Upper lobe of left lung (tissue), 6 donors: ENCODE measurements around the gene ACACB. TPM values are rescaled to one million over a fixed set of nuclear protein-coding genes. Genes with fewer than 3 reads are reported as not detected.

ENCODE experiments used
- ATAC-seq, 2 donors: fragments of 200-7000 bp; cut with Tn5 transposase; one replicate each; pipeline ENCODE4 v1.9.1; 2022; ENCODE audit warnings: mild to moderate bottlenecking in 2 of 2, moderate library complexity in 2 of 2; ENCODE audit not compliant: low FRiP score in 2 of 2
- DNase-seq, 2 donors: peaks; one replicate each; pipeline ENCODE4 v3.0.0-alpha.2; 2019 to 2020
- H3K27ac ChIP-seq, 4 donors: fragments of 200-600 bp; sonication (generic); one replicate each; pipeline ENCODE4 v1.5.1; 2016 to 2019
- H3K27me3 ChIP-seq, 4 donors: fragments of 200-600 bp; sonication (generic); one replicate each; pipeline ENCODE4 v1.5.1; 2017 to 2019
- H3K36me3 ChIP-seq, 4 donors: fragments of 200-600 bp; sonication (generic); one replicate each; pipeline ENCODE4 v1.5.1; 2016 to 2019
- H3K4me1 ChIP-seq, 4 donors: fragments of 200-600 bp; sonication (generic); one replicate each; pipeline ENCODE4 v1.5.1; 2018 to 2019
- H3K4me3 ChIP-seq, 4 donors: fragments of 200-600 bp; sonication (generic); one replicate each; pipeline ENCODE4 v1.5.1; 2017 to 2019; ENCODE audit warnings: mild to moderate bottlenecking in 2 of 4, moderate library complexity in 1 of 4
- H3K9me3 ChIP-seq, 4 donors: fragments of 200-600 bp; sonication (generic); one replicate each; pipeline ENCODE4 v1.5.1; 2018 to 2019
- EP300 ChIP-seq, 4 donors: sonication (generic); formaldehyde crosslinking; IDR thresholded peaks; one replicate each; pipeline ENCODE4 v1.5.1; 2017; ENCODE audit warnings: antibody characterized with exemption in 4 of 4, control low read depth in 2 of 4
- POLR2A ChIP-seq, 4 donors: fragments of 450-650 bp; IDR thresholded peaks; one replicate each; pipeline ENCODE4 v1.5.1; 2016 to 2017; ENCODE audit warnings: antibody characterized with exemption in 4 of 4, mild to moderate bottlenecking in 2 of 4
- POLR2AphosphoS5 ChIP-seq, 2 donors: sonication (generic); formaldehyde crosslinking; IDR thresholded peaks; one replicate each; pipeline ENCODE4 v1.5.1; 2017; ENCODE audit warnings: antibody characterized with exemption in 2 of 2
- WGBS, 2 donors: methylation state at CpG; one replicate each; pipeline ENCODE4 v1.1.5; 2017 to 2018; 5-methylcytosine and 5-hydroxymethylcytosine counted together
- total RNA-seq, 6 donors: library from RNA; depleted of rRNA in 4 of 6; stranded (reverse); fragments of >200 nt in 4 of 6; gene quantifications; one replicate each; pipeline versions ENCODE4 v1.1.0 to v1.2.1, GENCODE V29; 2016 to 2021
- TF ChIP-seq, protein P1 (sequence below), 6 experiments: fragments of 450-650 bp in 4 of 6; fragments of 200-600 bp in 2 of 6; sonication (generic) in 2 of 6; IDR thresholded peaks; one replicate each; pipeline ENCODE4 v1.5.1; 2016 to 2019; ENCODE audit warnings: antibody characterized with exemption in 6 of 6
- donor health status: DM: no; HTN: no; CAD: no; lungs with moderate emphysema.
- donor health status: DM: no; HTN: yes; CAD: no; lungs with severe emphysema.

The ACACB gene
- total RNA-seq, 6 donors from 2014 or later, result 26.3 to 202 (median 36.3) TPM

DNA sequence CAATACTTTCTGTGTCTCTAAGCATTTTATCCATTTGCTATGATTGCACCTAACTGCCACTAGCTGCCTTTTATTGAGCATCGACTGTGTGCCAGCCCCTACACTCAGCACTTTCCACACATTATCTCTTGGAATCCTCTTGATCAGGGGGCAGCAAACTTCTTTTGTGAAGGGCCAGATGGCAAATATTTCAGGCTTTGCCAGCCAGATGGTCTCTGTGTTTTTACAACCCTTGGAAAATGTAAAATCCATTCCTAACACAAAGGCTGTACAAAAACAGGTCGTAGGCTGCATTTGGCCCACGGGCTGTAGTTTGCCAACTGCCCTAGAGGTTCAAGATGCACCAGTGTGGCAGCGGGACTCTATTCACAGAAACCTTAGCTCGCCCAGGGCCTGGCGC lies 173.2 kb downstream of the ACACB start:
- Histone ChIP-seq H3K4me1 (peaks cover 2 to 11% (median 7%) of the 10 kb centered on the region in 4 donors), H3K27me3 (peaks cover 0 to 11% (median 5%) of the 10 kb centered on the region in 4 donors), H3K36me3 (no peaks in the 10 kb centered on the region), H3K9me3 (no peaks in the 10 kb centered on the region), H3K27ac (no peak overlapping the region), H3K4me3 (no peak overlapping the region)
- DNase-seq (no peak), ATAC-seq (no peak)
- TF ChIP-seq EP300 (IDR thresholded peaks at IDR 0.05) (no peak), POLR2AphosphoS5 (IDR thresholded peaks at IDR 0.05) (no peak), POLR2A (IDR thresholded peaks at IDR 0.05) (no peak)
- WGBS, 2 donors, result 72 to 84% methylated on average over 6 of the region's 6 CpGs

DNA sequence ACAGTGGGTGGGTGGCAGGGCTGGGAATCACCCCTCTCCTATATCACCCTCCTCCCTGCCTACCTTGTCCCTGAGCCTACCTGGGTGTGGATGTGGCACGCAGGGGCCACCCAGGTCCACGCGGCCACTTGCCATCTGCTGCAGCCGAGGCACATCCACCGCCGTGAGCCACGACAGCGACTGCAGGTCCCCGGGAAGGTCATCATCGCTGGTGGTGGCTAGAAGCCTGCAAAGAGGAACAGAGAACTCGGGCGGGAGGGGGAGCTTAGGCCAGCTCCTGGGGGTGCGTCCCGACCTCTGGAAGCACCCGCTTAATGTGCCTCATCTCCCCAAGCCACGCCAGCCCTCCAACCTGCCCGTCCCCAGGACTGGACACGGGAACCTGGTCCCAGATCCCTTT lies 173.7 kb downstream of the ACACB start:
- Histone ChIP-seq H3K27me3 (peaks cover 0 to 11% (median 5%) of the 10 kb centered on the region in 4 donors), H3K36me3 (no peaks in the 10 kb centered on the region), H3K27ac (no peak overlapping the region), H3K4me3 (no peak overlapping the region), H3K4me1 (peaks cover 2 to 11% (median 7%) of the 10 kb centered on the region in 4 donors), H3K9me3 (no peaks in the 10 kb centered on the region)
- DNase-seq, result peak in 1 of 2 donors; percentile 73
- no peak for ATAC-seq
- WGBS, 2 donors, result 87 to 92% methylated on average over 4 to 18 of the region's 18 CpGs
- no peak for TF ChIP-seq POLR2A (IDR thresholded peaks at IDR 0.05)
- TF ChIP-seq, protein P1, sequence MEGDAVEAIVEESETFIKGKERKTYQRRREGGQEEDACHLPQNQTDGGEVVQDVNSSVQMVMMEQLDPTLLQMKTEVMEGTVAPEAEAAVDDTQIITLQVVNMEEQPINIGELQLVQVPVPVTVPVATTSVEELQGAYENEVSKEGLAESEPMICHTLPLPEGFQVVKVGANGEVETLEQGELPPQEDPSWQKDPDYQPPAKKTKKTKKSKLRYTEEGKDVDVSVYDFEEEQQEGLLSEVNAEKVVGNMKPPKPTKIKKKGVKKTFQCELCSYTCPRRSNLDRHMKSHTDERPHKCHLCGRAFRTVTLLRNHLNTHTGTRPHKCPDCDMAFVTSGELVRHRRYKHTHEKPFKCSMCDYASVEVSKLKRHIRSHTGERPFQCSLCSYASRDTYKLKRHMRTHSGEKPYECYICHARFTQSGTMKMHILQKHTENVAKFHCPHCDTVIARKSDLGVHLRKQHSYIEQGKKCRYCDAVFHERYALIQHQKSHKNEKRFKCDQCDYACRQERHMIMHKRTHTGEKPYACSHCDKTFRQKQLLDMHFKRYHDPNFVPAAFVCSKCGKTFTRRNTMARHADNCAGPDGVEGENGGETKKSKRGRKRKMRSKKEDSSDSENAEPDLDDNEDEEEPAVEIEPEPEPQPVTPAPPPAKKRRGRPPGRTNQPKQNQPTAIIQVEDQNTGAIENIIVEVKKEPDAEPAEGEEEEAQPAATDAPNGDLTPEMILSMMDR (IDR thresholded peaks at IDR 0.05), result no peak
- no peak for TF ChIP-seq POLR2AphosphoS5 (IDR thresholded peaks at IDR 0.05)
- no peak for TF ChIP-seq EP300 (IDR thresholded peaks at IDR 0.05)

DNA sequence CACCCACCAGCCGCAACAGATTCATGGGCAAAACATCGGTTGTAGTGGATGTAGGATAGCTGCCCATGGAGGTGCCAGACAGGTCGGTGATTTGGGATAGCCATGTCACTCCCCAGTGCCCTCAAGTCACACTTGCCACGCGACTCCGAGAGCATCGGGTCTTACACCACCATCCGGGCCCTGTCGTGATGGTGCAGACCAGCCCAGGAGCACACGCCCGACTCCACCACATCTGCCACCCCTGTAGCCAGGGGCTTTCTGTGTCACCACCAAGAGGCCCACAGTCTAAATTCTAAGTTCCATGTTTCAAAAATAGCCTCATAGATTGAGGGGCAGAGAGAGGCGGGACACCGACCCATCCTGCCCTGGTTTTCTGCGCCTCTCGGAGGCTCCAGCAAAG lies 174.7 kb downstream of the ACACB start:
- no peaks in the 10 kb centered on the region for H3K9me3 ChIP-seq
- H3K36me3 ChIP-seq, result no peaks in the 10 kb centered on the region
- H3K4me1 ChIP-seq, result peaks cover 2 to 11% (median 7%) of the 10 kb centered on the region in 4 donors
- no peak overlapping the region for H3K27ac ChIP-seq
- DNase-seq (no peak), ATAC-seq (no peak)
- H3K27me3 ChIP-seq, result peaks cover 0 to 11% (median 5%) of the 10 kb centered on the region in 4 donors
- peak overlapping the region in 3 of 4 donors; percentile 15 to 38 (median 19) for H3K4me3 ChIP-seq
- 59 to 65% methylated on average over 13 to 15 of the region's 15 CpGs for WGBS, 2 donors
- TF ChIP-seq POLR2A (IDR thresholded peaks at IDR 0.05) (no peak), EP300 (IDR thresholded peaks at IDR 0.05) (no peak), POLR2AphosphoS5 (IDR thresholded peaks at IDR 0.05) (no peak)
- TF ChIP-seq, protein P1 (IDR thresholded peaks at IDR 0.05), result no peak

DNA sequence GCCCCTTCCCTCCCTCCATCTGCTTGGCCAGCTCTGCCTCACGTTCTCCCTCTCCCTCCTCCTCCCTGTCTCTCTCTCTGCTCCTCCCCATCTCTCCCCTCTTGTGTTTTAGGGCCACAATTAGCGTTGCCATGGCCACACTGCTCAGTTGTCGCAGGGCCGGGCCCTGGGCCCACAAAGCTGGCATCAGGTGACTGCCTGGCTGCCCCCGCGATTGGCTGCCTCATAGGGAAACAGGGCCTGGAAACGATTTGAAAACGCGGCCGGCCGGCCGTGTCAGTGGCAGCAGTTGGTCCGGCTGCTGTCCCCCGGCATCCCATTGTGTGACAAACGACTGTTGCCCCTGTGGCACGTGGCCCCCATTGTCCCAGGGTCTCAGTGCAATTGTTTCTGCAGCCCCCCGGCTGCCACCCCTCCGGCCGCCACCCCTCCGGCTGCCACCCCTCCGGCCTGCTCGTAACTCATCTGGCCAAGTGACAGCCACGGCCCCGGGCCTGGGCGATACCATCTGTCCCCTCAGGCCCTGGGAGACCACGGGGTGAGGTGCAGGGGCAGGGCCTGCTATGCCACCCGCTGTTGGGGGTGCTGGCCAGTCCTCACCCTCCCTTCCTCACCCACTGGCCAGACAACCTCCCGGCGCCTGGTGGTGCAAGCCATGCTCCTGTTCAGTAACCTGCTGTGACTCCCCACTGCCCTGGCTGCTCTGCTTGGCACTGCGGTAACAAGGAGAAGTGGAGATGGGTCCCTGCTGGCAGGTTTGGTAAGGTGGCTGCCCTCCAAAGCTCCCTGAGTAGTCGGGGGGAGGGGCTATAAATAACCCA lies 175.3 kb downstream of the ACACB start:
- Histone ChIP-seq H3K4me1 (peaks cover 2 to 11% (median 7%) of the 10 kb centered on the region in 4 donors), H3K27me3 (peaks cover 0 to 11% (median 5%) of the 10 kb centered on the region in 4 donors), H3K27ac (no peak overlapping the region), H3K4me3 (peak overlapping the region in 3 of 4 donors; percentile 15 to 38 (median 19)), H3K9me3 (no peaks in the 10 kb centered on the region), H3K36me3 (no peaks in the 10 kb centered on the region)
- ATAC-seq, result peak in 1 of 2 donors; percentile 42
- DNase-seq, result peak in 1 of 2 donors; percentile 79
- 1 to 9% methylated on average over 5 to 25 of the region's 31 CpGs for WGBS, 2 donors
- TF ChIP-seq, protein P1 (IDR thresholded peaks at IDR 0.05), result no peak
- TF ChIP-seq POLR2AphosphoS5 (IDR thresholded peaks at IDR 0.05) (no peak), EP300 (IDR thresholded peaks at IDR 0.05) (no peak), POLR2A (IDR thresholded peaks at IDR 0.05) (no peak)

DNA sequence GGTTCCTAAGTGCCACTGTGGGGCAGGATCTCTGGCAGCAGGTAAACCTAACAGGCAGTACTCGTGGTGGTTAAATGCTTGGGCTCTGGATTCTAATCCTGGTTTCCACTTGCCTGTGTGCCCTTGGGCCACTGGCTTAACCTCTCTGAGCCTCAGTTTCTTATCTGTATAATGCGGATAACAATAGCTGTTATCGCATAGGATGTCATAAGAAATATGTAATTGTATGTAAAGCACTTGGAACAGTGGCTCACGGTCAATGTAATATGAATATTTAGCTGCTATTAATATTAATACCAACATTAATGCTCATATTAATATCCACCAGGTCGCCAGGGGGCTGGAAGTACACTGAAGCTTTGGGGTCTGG lies 175.9 kb downstream of the ACACB start:
- 78 to 85% methylated on average over 5 of the region's 5 CpGs for WGBS, 2 donors
- Histone ChIP-seq H3K4me3 (no peak overlapping the region), H3K27me3 (peaks cover 0 to 11% (median 5%) of the 10 kb centered on the region in 4 donors), H3K9me3 (no peaks in the 10 kb centered on the region), H3K4me1 (peaks cover 2 to 11% (median 7%) of the 10 kb centered on the region in 4 donors), H3K27ac (no peak overlapping the region), H3K36me3 (no peaks in the 10 kb centered on the region)
- DNase-seq (no peak), ATAC-seq (no peak)
- TF ChIP-seq POLR2A (IDR thresholded peaks at IDR 0.05) (no peak), POLR2AphosphoS5 (IDR thresholded peaks at IDR 0.05) (no peak), EP300 (IDR thresholded peaks at IDR 0.05) (no peak)
- TF ChIP-seq, protein P1 (IDR thresholded peaks at IDR 0.05), result no peak
